Activated CD8-positive, alpha-beta memory T cell treated with anti-CD3 and anti-CD28 coated beads, Interleukin-2, amount 50 U/mL, for 1 hour (primary cell): ENCODE data around the gene PPARA.

Experiments used
- DNase-seq: peaks from one replicate; pipeline ENCODE4 v3.0.0-alpha.2; 2020; ENCODE audit errors: extremely low read depth

Gene PPARA

GRCh38 chr22:46274381-46274780, 124.1 kb downstream of the PPARA start:
- DNase-seq: no peak

DNA sequence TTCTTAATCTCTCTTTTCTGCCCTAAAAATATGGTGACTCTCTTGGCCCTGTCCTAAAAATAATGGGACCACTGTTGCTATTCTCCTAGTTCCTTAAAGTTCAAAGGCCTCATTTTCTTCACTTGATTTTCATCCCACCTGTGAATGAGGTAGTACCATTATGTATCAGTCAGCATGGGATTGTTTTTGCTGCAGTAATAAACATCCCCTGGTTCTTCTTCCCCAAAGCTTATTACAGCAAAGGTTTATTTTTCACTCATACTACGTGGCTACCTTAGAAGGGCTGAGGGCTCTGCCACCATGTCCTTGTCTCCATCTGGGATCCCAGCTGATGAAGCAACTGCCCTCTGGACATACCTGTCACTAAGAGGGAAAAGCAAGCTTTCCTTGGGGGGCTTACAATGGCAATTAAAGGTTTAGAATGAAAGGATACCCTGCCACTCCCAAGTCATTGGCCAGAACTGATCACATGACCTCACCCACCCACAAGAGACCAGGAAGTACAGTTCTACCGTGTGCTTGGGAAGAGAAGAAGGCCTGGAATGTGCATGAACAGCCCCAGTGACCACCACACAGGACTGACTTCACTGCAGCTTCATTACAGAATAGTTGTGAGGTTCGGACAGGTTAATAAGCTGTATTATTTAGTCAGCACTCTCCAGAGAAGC, 125.3 kb downstream of the PPARA start:
- no peak for DNase-seq

DNA sequence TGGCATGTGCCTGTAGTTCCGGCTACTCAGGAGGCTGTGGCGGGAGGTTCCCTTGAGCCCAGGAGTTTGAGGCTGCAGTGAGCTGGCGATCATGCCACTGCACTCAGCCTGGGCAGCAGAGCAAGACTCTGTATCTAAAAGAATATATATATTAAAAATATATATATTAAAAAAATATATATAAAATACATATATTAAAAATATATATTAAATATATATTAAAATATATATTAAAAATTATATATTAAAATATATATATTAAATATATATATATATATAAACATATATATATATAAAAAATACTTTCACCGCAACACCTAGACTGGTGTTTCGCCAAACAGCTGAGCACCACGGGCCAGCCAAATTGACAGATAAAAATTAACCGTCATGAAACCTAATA, 126.2 kb downstream of the PPARA start:
- no peak for DNase-seq

GRCh38 chr22:46278656-46279645, 128.6 kb downstream of the PPARA start:
- no peak for DNase-seq

GRCh38 chr22:46280063-46280817, 129.9 kb downstream of the PPARA start:
- no peak for DNase-seq

GRCh38 chr22:46280999-46281623, 130.8 kb downstream of the PPARA start:
- no peak for DNase-seq

DNA sequence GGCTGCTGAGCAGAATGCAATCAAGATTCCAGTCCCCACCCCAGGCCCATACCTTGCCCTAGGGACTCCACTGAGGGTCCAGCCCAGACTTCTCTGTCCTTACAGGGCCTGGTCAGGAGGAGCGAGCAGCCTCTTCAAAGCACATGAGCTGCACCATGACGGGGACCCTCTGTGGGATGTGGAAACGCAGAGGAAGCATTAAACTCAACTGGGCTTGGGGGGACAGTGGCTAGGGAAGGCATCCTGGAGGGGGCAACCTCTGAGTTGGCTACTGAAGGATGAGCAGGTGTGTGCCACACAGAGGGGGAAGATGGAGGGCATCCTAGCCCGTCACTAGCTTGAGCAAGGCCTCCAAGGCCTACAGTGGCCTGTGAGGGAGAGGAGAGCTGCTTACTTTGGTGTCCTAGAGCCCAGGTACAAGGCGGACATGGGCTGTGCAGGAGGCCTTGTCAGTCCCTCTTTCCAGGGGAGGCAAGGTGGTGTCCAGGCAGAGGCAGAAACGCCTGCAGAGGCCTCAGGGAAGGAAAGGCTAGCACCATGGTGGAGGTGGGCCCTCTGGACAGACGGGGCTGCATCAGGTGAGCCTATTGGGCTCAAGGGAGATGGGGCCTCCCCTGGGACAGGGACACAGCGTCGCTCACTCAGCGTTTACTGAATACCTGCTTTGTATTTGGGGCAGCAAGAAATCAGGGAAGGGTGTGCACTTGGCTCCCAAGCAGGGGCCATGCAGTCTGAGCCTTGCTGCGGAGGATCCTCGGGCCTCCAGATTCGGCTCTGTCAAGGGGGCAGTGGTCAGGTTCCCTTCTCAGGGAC, 131.7 kb downstream of the PPARA start:
- DNase-seq: no peak

GRCh38 chr22:46286006-46286405, 135.7 kb downstream of the PPARA start:
- no peak for DNase-seq

DNA sequence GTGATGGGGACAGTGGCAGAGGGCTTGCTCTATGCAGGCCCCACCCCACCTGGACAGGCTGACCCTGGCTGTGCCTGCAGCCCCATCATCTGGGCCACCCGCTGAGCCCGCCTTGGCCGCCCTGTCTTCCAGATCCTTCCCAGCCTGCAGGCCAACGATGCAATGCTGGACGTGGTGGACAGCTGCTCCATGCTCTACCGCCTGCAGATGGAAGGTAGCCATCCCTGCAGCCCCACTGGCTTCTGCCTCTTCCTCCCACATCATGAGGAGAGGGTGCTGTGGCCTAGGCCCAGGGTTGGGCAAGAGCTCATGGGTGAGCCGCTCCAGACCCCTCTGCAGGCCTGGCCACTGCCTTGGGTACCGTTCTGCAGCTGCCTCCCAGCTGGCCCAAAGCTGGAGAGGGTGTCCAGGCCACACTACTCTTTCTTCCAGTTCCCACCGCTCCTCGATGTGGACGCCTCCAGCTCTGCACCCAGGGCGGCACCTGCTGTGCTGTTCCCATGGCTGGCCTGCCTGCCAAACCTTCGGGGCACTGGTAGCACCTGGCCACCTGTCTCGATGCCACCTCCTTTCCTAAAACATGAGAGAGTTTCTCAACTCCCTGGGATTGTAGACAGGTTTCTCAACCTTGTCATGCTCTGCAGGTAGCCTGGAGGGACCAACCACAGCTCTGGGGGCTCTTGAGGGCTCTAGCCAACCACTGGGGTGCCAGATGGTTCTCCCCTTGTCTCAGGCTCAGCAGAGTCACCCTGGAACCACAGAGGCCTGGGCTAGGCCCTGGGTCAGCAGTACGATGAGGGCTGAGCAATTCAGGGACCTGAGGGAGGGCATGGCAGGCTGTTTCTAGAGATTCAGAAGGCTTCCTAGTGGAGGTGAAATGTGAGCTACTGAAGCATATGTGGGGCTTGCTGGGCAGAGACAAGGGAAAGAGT, 136.9 kb downstream of the PPARA start:
- DNase-seq: no peak

DNA sequence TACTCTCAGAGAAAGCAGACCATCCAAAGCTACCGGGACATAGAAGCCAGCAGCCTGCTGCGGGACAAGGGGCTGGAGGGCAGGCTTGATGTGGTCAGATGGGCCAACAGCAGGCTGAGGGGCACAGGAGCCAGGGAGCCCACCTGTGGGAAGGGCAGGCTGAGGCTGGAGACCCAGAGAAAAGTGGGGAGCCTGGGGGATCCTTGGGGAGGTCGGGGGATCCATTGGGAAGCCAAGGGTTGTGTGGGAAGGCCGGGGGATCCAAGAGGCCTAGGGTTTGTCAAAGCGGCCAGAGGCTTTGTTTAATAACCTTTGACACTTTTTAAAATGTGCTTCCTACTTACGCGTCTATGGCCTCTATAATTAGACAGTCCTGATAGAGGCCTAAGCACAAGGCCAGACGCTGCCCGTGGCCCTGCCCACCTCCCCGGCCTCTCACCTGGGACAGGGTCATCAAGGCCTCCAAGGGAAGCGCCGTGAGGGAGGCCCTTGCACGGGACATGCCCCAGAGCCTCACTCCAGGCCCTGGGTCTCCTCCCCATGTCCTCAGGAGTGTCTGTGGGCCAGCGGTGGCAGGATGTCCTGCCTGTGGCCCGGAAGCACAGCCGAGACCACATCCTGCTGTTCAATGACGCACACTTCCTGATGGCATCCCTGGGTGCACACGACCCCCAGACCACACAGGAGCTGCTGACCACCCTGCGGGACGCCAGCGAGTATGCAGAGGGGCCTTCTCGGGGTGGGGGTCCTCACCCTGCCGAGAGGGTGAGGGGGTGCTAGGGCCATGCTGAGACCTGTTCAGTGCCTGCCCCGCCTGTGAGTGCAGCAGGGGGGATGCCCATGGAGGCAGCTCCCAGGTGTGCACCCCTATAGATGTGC, 137.8 kb downstream of the PPARA start:
- DNase-seq: no peak

DNA sequence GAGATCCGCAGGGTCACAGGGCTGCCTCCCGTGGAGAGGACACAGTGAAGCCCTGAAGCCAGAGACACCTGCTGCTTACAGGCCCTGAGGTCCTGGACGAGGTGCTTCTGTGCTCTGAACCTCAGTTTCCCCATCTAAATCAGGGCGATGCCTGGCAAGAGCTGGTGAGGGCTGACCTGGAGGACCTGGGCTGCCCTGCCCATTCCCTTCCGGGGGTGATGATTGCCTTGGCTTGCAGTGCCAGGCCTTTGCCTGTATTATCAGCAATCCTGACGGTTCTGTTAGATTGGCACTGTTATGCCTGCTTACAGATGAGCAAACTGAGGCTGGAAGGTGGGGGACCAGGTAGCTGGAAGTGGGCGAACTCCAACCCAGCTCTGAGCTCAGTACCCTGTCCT, 138.5 kb downstream of the PPARA start:
- DNase-seq: no peak

GRCh38 chr22:46289244-46289891, 139.0 kb downstream of the PPARA start:
- DNase-seq: no peak

DNA sequence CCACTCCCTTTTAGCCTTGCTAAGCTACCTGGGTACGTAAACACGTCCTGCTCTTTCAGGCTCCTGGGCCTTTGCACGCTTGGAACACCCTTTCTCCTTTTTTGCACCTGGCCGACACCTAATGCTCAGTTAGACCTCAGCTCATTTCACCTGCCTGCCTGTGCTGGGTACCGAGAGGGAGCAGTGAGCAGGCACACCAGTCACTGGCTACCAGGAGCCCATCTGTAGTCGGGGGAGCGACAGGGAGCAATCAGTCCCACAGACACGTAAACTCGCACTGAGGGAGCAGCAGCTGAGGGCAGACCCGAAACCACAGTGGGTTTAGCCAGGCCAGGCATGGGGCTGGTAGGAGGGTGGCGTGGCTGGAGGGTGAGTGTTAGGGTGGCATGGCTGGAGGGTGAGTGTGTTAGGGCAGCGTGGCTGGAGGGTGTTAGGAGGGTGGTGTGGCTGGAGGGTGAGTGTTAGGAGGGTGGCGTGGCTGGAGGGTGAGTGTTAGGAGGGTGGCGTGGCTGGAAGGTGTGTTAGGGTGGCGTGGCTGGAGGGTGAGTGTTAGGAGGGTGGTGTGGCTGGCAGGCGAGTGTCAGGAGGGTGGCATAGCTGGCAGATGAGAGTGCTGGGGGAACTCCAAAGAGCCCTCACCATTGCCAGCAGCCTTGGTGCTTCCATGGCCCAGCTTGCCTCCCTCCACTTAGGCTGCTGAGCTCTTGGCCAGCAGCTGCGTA, 140.0 kb downstream of the PPARA start:
- DNase-seq: no peak

DNA sequence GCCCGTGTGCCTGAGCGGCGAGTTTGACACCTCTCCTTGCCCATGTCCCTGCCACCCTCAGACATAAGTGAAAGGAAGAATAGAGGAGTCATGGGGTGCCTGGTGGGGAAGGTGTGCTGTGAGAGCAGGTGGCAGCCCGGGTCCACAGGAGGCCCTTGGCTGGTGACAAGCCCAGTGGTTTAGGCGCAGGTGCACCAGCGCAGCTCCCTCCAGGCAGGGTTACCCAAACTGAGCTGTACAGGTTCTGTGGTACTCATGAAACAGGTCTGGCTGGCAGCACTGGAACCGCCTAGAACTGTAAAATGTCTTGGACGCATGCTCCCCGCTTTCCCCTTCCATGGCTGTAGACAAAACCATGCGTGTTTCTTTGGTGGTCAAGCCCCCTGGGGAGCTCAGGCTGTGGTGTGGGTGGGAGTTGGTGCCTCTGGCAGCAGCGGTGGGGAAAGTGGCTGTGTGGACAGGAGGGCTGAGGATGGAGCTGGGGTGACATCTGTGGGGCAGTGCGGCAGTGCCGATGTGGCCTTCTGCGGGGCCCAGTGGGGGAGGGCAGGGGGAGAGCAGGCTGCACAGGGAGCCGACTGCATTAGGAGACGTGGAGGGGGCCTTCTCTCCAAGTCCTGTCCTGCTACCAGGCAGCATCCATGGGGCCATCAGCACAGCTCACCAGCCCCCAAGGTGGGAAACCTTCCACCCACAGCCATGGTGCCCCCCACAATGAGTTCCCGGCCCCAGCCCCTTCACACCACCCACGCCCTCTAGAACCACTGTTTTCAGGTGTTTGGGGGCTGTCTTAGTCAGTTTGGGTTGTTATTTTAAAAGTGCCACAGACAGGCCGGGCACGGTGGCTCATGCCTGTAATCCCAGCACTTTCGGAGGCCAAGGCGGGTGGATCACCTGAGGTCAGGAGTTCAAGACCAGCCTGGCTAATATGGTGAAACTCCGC, 140.8 kb downstream of the PPARA start:
- no peak for DNase-seq

DNA sequence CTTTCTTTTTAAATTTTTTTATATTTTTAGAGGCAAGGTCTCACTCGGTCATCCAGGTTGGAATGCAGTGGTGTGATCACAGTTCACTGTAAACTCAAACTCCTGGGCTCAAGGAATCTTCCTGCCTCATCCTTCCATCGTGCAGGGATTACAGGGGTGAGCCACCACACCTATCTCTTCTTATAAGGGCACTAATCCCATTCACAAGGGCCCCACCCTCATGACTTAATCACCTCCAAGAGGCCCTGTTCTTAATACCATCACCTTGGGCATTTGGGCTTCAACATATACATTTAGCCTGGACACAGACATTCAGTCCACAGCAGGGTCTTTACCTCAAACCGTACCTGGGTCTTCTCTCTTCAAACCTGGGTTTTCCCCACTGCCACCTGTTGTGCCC, 141.8 kb downstream of the PPARA start:
- DNase-seq: no peak

DNA sequence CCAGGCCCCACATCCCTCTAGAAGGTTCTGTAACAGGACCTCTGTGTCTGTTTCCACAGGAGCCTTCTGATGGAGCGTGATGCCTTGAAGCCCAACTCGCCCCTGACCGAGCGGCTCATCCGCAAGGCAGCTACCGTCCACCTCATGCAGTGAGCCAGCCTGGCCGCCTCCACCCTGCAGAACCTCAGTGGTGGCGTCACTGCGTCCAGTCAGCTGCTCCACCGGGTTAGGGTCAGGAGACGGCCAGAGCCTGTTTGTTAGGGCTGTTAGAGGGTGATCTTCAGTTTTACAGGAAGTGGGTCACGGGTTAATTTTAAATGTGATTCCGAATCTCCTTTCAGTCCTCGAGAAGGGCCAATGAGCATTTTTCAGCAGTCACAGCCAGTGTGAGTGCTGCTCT, 142.4 kb downstream of the PPARA start:
- DNase-seq: no peak
